GM12864 (cell line): Measurements from ENCODE around the gene CROT.

ENCODE experiments used
- DNase-seq: peaks from one replicate; pipeline ENCODE4 v3.0.0-alpha.2; 2011; ENCODE audit warnings: low read depth
- H3K4me3 ChIP-seq: 2 replicates; pipeline ENCODE4 v1.5.1; 2011; ENCODE audit warnings: mild to moderate bottlenecking, low read depth, low read length, control low read depth
- TF ChIP-seq, protein P1 (sequence below): IDR thresholded peaks from 2 replicates; pipeline ENCODE4 v1.5.1; 2011; ENCODE audit warnings: low read depth, mild to moderate bottlenecking, moderate library complexity, low read length, control low read depth, inconsistent platforms; ENCODE audit errors: missing control alignments

The CROT gene

DNA sequence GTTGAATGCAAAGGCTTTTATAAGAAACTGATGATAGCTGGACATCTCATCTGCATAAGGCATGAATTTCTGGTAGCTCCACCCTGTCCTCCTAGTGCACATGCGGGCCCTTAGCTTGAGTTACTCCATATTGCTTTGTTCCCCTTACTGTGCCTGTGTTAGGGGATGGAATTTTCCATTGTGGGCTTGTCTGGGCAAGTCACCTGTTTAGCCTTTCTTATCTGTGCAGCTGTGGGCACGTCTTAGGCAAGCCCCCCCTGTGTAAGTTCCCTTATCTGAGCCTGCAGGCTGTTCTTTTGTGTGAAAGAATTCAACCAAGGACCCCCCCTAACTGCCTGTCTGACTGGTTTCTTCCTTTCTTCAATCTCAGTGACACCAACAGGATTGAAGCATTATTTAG, 14.5 kb upstream of the CROT start:
- no peak overlapping the region for H3K4me3 ChIP-seq
- TF ChIP-seq, protein P1, sequence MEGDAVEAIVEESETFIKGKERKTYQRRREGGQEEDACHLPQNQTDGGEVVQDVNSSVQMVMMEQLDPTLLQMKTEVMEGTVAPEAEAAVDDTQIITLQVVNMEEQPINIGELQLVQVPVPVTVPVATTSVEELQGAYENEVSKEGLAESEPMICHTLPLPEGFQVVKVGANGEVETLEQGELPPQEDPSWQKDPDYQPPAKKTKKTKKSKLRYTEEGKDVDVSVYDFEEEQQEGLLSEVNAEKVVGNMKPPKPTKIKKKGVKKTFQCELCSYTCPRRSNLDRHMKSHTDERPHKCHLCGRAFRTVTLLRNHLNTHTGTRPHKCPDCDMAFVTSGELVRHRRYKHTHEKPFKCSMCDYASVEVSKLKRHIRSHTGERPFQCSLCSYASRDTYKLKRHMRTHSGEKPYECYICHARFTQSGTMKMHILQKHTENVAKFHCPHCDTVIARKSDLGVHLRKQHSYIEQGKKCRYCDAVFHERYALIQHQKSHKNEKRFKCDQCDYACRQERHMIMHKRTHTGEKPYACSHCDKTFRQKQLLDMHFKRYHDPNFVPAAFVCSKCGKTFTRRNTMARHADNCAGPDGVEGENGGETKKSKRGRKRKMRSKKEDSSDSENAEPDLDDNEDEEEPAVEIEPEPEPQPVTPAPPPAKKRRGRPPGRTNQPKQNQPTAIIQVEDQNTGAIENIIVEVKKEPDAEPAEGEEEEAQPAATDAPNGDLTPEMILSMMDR, result no peak
- DNase-seq, result no peak

- no peak for DNase-seq
- H3K4me3 ChIP-seq, result no peak overlapping the region
- TF ChIP-seq, protein P1, result no peak
These were observed 13.7 kb upstream of the CROT start for GRCh38 chr7:87331687-87332252.

DNA sequence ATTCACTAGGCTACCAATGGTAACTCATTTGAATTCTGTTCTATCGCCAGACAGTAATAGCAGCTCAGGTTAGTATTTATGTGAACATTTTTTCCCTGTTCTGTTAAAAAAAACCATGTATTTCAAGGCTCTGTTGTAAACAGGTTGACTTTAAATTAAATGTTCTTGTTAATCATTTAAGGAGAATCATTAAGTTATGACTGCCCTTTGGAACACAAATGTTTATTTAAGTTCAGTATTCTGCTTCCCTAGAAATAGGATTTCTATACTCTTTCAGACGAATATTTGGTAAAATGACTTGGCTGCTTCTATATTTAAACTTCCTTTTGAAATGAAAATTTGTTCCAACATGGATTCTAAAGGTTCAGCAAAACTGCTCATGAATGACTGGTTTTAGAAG, 13.1 kb upstream of the CROT start:
- TF ChIP-seq, protein P1, result no peak
- DNase-seq, result no peak
- no peak overlapping the region for H3K4me3 ChIP-seq

- TF ChIP-seq, protein P1, result no peak
- no peak for DNase-seq
- H3K4me3 ChIP-seq, result no peak overlapping the region
These were observed 9.3 kb upstream of the CROT start for GRCh38 chr7:87336136-87336535.

DNA sequence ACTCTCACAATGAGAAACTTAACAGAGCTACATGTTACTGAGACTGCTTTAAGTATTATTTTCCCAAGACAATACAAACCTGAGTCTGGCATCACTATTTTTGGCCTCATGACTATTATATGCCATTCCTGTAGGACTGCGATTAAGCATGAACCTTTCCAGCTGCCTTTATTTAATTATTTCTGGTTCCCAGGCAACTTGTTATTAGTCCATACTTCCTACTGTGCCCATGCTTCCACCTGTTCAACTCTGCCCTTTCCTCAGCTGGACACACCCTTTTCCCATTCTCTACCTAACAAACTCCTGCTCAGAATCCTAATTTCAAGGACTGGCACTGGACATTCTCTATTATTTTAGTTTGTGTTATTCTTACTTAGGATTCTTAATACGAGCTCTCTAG, 8.1 kb upstream of the CROT start:
- TF ChIP-seq, protein P1, result no peak
- H3K4me3 ChIP-seq, result no peak overlapping the region
- DNase-seq, result no peak

DNA sequence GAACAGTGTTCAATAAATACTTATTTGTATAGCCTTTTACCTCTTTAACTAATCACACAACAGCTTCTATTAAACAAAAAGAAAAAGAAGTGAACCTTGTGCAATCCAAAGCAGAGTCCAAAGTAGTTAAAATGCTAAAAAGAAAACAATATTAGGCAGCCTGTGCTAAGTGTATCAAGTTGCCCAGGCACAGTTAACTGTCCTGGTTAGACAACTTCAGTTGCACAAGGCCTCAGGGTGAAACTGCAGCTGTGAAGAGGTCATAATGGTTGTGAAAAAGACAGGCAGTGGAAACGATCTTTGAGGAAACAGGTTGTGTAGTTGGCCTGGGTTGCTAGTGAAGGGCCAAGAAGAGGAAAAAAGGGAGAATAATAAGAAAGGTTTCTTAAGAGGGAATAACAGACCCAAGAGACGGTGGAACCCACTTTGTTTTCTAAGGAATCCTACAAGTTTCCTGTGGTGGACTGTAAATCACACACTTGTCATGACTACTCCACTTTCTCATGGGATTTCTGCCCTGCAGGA, 6.0 kb upstream of the CROT start:
- TF ChIP-seq, protein P1, result no peak
- no peak for DNase-seq
- H3K4me3 ChIP-seq, result no peak overlapping the region

DNA sequence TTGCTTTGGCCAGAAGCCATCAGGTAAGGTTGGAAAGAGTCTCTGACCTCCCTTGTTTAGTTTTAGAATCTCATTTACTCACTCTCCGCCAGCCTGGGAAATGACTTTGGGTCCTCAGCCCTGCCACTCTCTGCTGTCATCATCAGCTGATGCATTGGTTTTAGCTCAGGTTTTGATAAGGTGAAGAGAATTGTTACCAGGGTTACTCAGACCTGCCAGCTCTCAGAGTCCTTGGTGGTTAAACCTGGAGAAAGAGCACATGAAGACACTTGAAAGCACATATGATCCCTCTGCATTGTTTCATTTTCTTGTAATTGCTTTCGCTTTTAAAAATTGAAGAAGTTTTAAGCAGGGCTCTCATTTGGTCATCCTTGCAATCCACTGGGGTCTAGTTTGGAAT, 4.0 kb upstream of the CROT start:
- no peak overlapping the region for H3K4me3 ChIP-seq
- DNase-seq, result no peak
- TF ChIP-seq, protein P1, result no peak
